ENCODE data around the gene PHACTR1.

The PHACTR1 gene

DNA sequence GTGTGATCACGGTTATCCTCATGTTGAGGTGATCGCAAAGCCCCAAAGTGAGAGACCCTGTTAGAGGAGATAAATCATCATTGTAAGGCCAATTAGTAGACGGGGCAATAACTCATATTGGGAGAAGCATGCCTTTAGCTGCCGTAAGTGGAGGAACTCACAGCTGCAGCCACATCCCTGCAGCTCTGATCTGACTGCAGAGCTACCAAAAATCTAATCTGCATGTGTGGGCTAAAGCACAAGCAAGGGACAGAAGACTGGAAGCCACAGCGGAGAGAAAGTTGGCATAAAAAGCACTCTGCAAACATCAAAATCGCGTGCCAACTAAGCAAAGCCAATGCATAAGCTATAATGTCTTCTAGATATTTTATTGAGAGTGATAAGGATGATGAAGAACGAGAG lies 532.0 kb downstream of the PHACTR1 start:
- DNase-seq: no peak

GRCh38 chr6:13248994-13249393 lies 532.4 kb downstream of the PHACTR1 start:
- DNase-seq: peak; percentile 55

- no peak for DNase-seq
These were observed 533.2 kb downstream of the PHACTR1 start for GRCh38 chr6:13249817-13250216.

DNA sequence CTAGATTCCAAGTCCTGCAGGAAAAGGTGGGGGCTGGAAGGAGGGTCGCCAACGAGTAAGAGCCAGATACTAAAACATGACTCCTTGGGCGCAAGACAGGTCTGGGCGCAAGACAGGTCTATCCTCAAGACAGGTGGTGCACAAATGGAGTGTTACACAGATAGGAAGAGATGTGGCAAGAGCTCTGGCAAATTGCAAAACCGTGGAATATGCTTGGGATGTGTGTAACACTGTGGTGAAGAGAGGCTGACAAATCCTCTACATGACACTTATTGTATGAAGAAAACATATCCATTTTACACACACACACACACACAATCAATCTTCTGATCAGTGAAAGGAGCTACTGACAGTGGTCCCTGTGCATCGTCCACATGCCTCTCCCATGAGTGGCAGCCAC lies 534.1 kb downstream of the PHACTR1 start:
- no peak for DNase-seq

DNA sequence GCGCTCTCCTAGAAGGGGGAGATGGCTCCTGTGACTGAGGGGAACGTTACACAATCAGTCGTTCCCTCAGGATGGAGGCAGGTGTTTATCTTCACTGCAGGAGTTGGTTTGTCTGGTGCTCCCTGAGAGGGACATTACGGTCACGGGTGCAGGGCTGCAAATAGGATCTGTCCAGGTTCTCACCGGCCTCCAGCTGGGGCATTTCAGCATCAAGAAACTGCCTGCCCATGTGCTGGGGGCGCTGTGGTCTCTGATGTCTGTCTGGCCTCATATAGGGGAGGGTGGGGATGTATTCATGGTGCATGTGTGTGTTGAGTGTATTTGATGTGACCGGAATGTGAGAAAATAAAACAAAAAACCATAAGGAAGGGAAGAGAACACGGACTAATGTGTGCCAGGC lies 534.7 kb downstream of the PHACTR1 start:
- no peak for DNase-seq

GRCh38 chr6:13252790-13253189 lies 536.2 kb downstream of the PHACTR1 start:
- DNase-seq: no peak

GRCh38 chr6:13253272-13253671 lies 536.7 kb downstream of the PHACTR1 start:
- DNase-seq: peak; percentile 59

DNA sequence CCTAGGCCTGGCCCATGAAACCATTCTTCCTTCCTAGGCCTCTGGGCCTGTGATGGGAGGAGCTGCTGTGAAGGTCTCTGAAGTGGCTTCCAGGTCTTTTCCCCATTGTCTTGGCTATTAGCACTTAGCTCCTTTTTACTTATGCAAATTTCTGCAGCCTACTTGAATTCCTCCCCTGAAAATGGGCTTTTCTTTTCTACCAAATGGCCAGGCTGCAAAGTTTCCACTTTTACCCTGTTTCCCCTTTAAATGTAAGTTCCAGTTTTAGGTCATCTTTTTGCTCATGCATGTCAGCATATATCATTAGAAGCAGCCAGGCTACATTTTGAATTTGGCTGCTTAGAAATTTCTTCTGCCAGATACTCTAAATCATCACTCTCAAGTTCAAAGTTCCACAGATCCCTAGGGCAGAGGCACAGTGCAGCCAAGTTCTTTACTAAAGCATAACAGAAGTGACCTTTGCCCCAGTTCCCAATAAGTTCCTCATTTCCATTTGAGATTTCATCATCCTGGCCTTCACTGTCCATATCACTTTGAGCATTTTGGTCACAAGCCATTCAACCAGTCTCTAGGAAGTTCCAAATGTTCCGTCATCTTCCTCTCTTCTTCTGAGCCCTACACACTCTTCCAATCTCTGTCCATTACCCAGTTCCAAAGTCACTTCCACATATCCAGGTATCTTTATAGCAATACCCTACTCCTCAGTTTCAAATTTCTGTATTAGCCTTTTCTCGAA lies 539.9 kb downstream of the PHACTR1 start:
- no peak for DNase-seq

DNA sequence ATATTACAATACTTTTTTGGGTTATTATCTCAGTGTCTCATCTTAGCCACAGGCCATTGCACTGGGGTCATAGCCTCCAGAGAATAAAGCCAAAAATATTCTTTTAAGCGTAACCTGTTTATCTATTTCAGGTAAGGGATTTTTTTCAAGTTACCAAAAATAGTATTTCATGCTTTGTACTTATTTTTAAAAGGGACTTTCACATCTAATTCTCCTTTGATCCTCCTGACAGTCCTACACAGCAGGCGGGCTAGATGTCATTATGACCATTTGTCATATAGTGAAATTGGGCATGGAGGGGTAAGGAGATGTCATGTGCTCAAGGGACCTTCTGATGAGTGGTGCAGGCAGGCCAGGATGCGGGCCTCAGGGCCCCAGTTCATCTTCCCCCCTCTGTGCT lies 542.8 kb downstream of the PHACTR1 start:
- no peak for DNase-seq

GRCh38 chr6:13260101-13260598 lies 543.6 kb downstream of the PHACTR1 start:
- DNase-seq: no peak

GRCh38 chr6:13260831-13261230 lies 544.3 kb downstream of the PHACTR1 start:
- DNase-seq: no peak

DNA sequence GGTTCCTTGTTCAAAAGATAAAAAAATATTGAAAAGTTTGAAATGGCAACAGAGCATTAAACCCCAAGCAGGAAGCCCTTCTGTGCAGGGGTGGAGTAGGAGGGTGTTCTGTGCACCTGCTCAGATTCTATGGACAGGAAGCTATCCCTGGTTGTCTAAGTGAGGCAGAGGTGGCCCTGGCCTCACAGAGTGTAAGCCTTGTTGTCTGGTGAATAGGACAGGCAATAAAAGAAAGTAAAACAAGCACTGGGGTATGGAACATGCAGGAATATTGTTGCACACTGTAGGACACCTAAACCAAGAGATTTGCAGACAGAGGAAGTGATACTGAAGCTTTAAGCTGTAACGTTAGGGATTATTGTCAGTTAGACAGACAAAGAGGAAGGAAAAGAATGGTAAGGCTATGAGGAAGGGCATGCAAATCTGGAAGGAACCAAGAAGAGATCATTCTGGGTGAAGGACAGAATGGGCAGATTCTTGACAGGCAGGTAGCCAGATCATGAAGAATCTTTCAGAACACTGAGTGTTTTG lies 545.0 kb downstream of the PHACTR1 start:
- peak; percentile 47 for DNase-seq

DNA sequence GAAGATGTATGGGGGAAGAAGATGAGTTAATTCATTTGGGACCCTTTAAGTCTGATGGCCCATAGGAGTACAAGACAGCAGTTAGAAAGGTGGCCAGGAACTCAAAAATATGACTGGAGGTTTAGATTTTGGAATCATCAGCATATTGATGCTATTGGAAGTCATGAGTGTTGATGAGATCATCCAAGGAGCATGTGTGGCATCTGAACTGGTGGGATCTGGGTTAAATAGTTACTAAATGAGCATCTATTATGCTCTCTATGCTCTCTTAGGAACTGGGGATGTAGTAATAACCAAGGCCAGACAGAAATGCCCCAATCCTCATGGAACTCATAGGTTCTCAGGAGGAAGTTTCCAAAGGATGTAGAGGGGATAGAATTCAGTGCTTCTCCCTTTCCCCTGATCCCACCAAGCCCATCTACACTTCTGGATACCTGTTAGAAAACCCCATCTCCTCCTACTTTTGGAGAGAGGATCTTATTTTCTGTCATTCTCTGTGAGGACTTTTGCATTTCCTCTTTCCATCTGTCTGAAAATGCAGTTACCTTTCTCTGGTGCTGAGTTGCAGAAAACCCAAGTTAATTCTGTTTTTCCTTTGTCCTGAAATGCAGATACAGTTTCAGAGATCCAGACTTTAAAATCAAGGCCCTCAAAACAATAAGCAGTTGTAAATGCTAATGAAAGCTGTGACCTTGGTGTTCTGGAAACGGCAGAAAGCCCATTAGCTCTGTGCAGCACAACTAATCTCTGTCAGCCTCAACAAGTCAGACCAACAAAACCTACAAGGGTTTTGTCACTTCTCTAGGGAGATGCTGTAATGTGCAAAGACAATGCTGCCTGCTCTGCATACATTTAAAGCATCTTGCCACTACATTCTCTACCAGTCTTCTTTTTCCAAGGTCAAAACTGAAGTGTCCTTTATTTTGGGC lies 546.0 kb downstream of the PHACTR1 start:
- no peak for DNase-seq

DNA sequence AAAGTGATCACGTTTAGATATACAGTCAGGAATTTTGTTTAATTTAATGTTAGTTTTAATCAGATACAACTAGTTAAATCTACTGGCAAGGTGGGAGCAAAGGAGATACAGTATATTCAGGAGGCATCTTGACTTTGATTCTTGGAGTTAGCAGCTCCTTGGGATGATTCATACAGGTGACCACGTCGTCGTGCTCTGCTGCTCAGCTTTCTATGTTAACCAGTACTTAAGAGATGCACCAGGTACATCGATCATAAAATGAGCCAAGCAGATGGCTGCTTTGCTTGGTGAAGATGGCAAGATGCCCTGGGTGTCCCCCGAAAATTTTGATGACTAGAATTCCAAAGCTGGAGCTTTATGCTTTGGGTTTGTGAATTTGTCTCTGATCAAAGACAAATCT lies 547.1 kb downstream of the PHACTR1 start:
- DNase-seq: no peak

DNA sequence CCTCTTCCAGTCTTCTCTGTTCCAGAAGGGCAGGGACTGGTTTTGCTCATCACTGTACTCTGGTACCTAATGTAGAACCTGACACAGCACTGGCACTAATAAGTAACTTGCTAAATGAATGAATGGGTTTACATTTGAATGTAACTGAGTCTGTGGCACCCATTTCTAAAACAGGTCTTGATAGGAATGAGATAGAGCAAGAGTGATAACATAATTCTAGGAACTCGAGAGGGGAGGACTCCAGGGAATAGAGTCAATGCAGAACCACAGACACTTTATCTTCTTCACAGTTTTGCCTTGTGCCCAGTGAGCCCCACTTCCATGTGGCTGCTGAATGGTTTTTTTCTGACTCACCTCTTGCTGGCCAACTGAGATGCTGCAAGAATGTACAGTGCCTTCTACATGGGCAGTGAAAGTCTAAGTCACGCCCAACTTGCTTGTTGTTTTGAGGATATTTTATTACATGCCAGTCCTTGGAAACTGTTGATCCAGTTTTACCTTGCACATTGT lies 550.6 kb downstream of the PHACTR1 start:
- peak; percentile 65 for DNase-seq

GRCh38 chr6:13268913-13269518 lies 552.4 kb downstream of the PHACTR1 start:
- DNase-seq: no peak

GRCh38 chr6:13272131-13273046 lies 555.8 kb downstream of the PHACTR1 start:
- peak; percentile 88 for DNase-seq

DNA sequence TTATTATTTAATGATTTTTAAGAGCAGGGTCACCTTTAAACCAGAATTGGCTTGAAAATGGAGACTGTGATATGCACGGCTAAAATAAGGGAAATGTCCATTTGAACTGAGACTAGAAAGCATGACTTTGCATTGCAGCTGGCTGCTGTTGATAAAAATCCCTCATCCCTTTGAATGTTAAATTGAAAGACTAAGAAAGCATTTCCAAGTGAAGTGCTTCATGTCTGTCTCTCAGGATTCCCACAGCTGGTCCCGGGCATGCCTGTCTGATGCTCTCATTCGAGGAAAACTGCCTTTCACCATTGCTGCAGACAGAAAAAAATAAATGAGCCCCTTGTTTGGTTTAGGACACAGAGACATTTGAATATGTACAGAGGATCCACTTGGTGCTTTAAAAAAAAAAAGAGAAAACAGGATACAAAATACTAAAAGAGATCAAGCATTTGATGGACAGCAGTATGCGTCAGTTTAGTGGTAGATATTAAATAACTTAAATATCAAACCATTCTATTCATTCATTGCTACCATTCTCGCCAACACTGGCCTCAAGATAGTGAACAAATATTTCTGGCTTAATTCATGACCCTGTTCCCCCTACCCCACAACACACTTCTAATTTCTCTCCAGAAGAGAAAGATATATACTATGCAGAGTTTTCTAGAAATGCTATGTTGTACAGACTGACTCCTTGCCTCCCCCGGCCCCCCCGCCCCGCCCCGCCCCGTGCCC lies 556.8 kb downstream of the PHACTR1 start:
- peak; percentile 74 for DNase-seq

DNA sequence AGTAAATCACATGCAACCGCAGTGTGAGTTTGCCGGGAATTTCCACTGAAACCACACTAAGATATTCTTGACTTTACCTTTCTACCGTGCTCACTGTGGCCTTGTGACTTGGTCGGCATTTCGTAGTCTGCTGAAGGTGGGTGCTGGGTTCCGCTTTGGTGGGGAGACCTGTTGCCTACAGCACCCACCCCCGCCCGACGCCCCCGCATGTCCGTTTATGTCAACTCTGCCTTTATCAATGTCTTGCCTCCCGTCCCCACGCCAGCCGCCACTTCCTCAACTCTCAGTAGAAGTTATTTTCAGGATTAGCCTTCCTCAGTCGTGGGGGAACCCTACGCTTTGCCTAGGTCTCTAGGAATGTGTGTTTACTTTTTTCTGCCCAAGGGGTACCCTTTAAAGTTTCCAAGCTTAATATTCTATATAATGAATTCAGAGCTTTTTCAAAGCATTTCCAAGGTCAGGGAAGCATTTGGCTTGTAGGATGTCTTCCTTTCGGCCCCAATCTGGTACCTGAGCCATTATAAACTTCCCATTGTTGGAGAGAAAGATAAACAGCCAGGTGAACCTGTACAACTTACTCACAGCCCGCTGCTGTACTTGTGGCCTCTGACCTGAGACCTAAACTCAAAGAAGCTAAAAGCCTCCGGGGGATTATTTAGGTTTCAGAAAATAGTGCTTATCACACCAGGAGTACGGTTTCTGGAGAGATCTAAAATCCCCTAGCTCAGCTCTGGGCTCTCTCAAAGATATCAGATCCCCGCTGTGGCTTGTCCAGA lies 557.6 kb downstream of the PHACTR1 start:
- DNase-seq: peak; percentile 85

DNA sequence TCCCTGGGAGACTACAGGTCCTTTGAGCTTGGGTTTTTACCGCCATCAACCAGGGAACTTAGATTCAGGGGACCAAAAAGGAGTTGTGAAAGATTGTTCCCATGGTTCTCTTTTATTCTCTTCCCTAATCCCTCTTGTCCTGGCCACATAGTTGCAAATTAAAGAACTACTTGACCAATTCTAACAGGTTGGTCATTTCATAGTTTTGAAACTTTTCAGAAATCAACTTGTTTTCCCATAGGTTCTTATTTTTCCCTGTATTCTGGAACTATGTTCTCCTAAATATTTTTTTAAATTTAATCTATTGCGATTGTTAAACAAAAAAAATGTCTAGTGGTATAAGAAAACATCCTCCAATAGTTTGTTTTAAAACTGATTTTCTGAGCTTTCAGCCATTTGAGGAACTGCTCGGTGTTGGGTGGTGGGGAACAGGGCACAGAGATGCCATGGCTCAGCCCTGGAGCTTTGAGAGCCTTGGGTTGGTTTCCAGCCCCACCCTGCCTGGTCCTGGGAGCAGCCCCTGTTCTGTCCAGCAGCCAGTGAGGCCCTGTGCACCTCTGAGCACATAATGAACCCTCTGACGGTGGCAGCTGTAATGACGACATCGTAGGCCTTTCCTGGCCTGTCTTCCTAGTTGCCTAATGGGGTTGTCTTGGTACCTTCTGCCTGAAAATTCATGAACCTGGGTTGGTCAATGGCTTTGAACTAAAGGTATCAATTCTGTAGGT lies 558.3 kb downstream of the PHACTR1 start:
- DNase-seq: peak; percentile 48
